Cardiac muscle cell (in vitro differentiated cells and primary cell): ENCODE data around the gene ATP8B4. TPM values are rescaled to one million over a fixed set of nuclear protein-coding genes. Genes with fewer than 3 reads are reported as not detected.
"Not testable (repeated sequence)": the region's sequence is repeated elsewhere in the genome, so short reads cannot be mapped to it uniquely, and the experiment has no call there.

Experiments used
- DNase-seq, 2 donors: peaks; one replicate each; pipeline versions ENCODE4 v3.0.0 to v3.0.0-alpha.2; 2010 to 2017; ENCODE audit warnings: low read depth in 1 of 2, low spot score in 1 of 2
- H3K27ac ChIP-seq: fragments of 200-600 bp; sonication (generic); 2 replicates; pipeline ENCODE4 v1.5.1; 2016
- H3K27me3 ChIP-seq: fragments of 200-600 bp; sonication (generic); 2 replicates; pipeline ENCODE4 v1.6.0; 2016; ENCODE audit warnings: control low read depth
- H3K36me3 ChIP-seq: fragments of 200-600 bp; sonication (generic); 2 replicates; pipeline ENCODE4 v1.5.1; 2016; ENCODE audit warnings: control low read depth
- H3K4me1 ChIP-seq: fragments of 200-600 bp; sonication (generic); 2 replicates; pipeline ENCODE4 v1.8.1; 2017; ENCODE audit warnings: low read depth, mild to moderate bottlenecking, mixed run types
- H3K4me3 ChIP-seq: fragments of 200-600 bp; sonication (generic); 2 replicates; pipeline ENCODE4 v1.5.1; 2016; ENCODE audit warnings: mild to moderate bottlenecking
- H3K9me3 ChIP-seq: fragments of 200-600 bp; sonication (generic); 2 replicates; pipeline ENCODE4 v1.5.1; 2017; ENCODE audit warnings: low read depth, mild to moderate bottlenecking, control low read depth
- polyA plus RNA-seq: library from polyadenylated mRNA; unstranded; fragments of >200 nt; fragmentation: Nextera tagmentation; extraction: Ambion mirVana; gene quantifications from 2 replicates; pipeline ENCODE4 v1.2.1, GENCODE V29; 2016
- total RNA-seq: library from RNA; depleted of rRNA; stranded (reverse); fragments of >200 nt; gene quantifications from 2 replicates; pipeline ENCODE4 v1.2.3, GENCODE V29; 2016
- TF ChIP-seq, protein P1 (sequence below): IDR thresholded peaks from 2 replicates; pipeline ENCODE4 v1.5.1; 2012; ENCODE audit warnings: low read depth, mild to moderate bottlenecking, low read length

ATP8B4 gene
- total and polyA plus RNA-seq, 2 experiments from 2014 or later: 0.09 to 0.12 TPM

DNA sequence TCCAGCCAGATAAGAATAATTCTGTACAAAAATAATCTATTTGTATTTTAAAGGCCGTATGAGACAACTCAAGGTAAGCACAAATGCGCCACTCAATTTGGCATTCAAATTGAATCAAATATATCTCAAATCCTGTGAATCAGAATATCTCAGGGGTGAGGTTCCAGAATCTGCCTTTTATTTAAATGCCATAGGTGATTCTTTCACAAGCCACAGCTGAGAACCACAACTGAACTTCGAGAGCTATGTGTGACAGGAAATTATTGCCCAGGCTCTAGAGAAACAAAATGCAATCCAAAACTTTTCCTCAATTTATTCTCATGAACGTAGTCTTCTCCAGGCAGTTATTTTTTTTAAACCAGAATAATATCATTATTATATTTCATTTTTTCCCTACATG lies 11.9 kb downstream of the ATP8B4 start:
- H3K4me1 ChIP-seq: no peaks in the 10 kb centered on the region
- DNase-seq: no peak
- no peaks in the 10 kb centered on the region for H3K36me3 ChIP-seq
- H3K9me3 ChIP-seq: no peaks in the 10 kb centered on the region
- no peak overlapping the region for H3K4me3 ChIP-seq
- H3K27ac ChIP-seq: no peak overlapping the region
- peaks cover 7% of the 10 kb centered on the region for H3K27me3 ChIP-seq
- TF ChIP-seq, protein P1, sequence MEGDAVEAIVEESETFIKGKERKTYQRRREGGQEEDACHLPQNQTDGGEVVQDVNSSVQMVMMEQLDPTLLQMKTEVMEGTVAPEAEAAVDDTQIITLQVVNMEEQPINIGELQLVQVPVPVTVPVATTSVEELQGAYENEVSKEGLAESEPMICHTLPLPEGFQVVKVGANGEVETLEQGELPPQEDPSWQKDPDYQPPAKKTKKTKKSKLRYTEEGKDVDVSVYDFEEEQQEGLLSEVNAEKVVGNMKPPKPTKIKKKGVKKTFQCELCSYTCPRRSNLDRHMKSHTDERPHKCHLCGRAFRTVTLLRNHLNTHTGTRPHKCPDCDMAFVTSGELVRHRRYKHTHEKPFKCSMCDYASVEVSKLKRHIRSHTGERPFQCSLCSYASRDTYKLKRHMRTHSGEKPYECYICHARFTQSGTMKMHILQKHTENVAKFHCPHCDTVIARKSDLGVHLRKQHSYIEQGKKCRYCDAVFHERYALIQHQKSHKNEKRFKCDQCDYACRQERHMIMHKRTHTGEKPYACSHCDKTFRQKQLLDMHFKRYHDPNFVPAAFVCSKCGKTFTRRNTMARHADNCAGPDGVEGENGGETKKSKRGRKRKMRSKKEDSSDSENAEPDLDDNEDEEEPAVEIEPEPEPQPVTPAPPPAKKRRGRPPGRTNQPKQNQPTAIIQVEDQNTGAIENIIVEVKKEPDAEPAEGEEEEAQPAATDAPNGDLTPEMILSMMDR: no peak

DNA sequence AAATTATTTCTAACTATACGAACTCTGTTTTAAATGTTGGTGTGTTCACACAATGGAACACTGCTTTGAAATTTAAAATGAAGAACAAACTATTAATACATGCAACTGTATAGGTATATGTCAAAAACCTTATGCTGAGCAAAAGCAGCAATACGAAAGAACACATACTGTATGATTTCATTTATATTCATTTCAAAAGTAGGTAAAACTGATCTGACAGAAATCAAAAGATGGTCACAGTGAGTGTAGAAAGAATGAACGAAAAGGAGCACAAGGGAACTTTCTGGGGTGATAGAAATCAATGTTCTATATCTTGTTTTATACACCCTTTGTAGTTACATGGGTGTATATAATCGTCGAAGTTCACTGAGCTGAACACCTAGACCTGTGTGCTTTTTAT lies 12.6 kb downstream of the ATP8B4 start:
- no peak for DNase-seq
- TF ChIP-seq, protein P1: no peak

DNA sequence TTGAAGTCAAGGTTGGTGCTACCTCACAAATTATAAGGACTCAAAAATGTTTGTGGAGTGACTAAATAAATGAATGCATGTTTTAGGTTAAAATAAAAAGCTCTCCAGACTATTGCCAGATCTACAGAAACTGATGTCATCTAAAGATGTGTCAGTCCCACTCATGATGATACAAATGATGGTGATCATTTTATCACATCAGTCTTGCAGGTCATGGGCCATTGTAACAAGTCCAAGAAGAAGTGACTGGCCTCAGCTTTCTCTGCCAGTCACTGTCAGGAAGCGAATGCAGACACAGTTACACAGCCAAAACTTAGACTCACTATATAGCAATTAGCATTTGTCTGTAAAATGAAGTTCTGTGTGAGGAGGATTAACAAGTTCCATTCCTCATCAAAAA lies 18.5 kb downstream of the ATP8B4 start:
- Histone ChIP-seq H3K27ac (no peak overlapping the region), H3K27me3 (no peaks in the 10 kb centered on the region), H3K4me3 (no peak overlapping the region), H3K9me3 (no peaks in the 10 kb centered on the region), H3K36me3 (no peaks in the 10 kb centered on the region), H3K4me1 (no peaks in the 10 kb centered on the region)
- DNase-seq: no peak
- TF ChIP-seq, protein P1: no peak

More for the DNA sequence above, 12.6 kb downstream of the ATP8B4 start:
- Histone ChIP-seq H3K27me3 (peaks cover 7% of the 10 kb centered on the region), H3K4me3 (no peak overlapping the region), H3K9me3 (no peaks in the 10 kb centered on the region), H3K27ac (no peak overlapping the region), H3K4me1 (no peaks in the 10 kb centered on the region), H3K36me3 (no peaks in the 10 kb centered on the region)

DNA sequence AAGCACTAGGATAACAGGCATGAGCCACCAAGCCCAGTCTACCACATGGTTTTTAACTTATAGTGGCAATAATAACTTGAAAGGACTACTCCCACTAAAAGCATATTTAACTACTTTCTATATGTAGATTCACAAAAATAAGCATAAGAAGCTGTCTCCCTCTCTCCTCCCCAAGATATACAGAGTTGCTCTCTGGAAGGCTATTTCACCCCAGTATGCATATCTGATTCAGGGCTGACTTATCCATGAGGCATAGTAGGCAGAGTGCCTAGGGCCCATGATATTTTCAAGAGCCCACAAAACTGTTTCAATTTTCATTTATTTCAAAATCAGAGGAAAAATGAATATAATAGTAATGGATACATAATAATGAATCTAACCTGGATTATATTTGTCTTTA lies 20.5 kb downstream of the ATP8B4 start:
- DNase-seq: no peak
- Histone ChIP-seq H3K27me3 (peaks cover 3% of the 10 kb centered on the region), H3K4me1 (no peaks in the 10 kb centered on the region), H3K36me3 (no peaks in the 10 kb centered on the region), H3K9me3 (no peaks in the 10 kb centered on the region), H3K4me3 (no peak overlapping the region), H3K27ac (no peak overlapping the region)
- TF ChIP-seq, protein P1: no peak

DNA sequence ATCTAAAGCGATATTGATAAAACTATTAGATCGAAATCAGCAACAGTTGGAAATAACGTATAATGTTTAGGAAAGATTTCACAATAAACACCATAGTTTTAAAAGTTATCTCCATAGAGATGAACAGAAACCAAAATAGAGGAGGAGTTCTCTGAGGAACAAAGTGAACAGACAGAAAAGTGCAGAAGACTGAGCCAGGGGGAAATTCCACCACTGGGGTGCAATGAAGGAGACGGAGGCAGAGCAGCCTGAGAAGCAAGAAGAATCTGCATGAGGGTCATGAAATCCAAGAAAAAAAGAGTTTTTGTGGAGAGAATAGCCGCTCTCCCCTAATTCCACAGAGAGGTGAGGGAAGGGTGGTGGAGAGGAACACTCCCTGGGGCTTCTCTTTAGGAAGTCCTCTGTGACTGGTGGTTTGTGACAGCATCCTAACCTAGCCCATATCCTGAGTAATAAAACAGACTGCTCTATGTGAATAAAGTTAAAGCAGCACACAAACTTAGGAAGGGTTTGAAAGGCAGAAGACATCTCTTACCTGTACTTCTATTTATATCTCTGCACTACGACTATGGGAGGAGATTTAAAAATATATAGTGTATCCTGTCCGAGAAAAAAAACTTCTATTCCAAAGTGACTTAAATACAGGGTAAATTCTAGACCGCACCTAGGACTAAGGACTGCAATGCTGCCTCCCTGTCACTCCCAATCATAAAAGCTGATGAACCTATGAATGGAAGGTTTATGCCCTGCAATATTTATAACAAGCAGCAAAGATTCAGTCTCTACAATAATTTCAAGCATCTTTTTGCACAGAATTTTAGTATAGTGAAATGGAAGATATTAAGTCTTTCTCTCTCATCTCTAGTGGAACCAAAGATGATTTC lies 22.9 kb downstream of the ATP8B4 start:
- no peak for DNase-seq
- H3K36me3 ChIP-seq: no peaks in the 10 kb centered on the region
- H3K4me1 ChIP-seq: no peaks in the 10 kb centered on the region
- TF ChIP-seq, protein P1: no peak
- H3K4me3 ChIP-seq: no peak overlapping the region
- peaks cover 3% of the 10 kb centered on the region for H3K27me3 ChIP-seq
- no peaks in the 10 kb centered on the region for H3K9me3 ChIP-seq
- H3K27ac ChIP-seq: no peak overlapping the region

DNA sequence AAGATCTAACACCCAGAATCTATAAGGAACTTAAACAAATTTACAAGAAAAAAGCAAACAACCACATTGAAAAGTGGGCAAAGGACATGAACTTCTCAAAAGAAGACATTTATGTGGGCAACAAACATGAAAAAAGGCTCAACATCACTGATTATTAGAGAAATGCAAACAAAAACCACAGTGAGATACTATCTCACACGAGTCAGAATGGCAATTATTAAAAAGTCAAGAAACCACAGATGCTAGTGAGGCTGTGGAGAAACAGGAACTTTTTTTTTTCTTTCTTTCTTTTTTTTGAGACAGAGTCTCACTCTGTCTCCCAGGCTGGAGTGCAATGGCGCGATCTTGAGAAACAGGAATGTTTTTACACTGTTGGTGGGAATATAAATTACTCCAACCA lies 29.6 kb downstream of the ATP8B4 start:
- not testable (repeated sequence) for H3K27me3 ChIP-seq, H3K9me3 ChIP-seq, DNase-seq, H3K4me3 ChIP-seq, H3K36me3 ChIP-seq, H3K27ac ChIP-seq, H3K4me1 ChIP-seq
